NB4 (cell line): ENCODE data around the gene CFI.

Experiments
- MAX ChIP-seq: IDR thresholded peaks from 2 replicates; pipeline ENCODE4 v1.6.1; 2011; ENCODE audit warnings: low read depth, low read length
- POLR2A ChIP-seq: IDR thresholded peaks from 2 replicates; pipeline ENCODE4 v1.6.1; 2011; ENCODE audit warnings: mild to moderate bottlenecking; ENCODE audit not compliant: insufficient read length; ENCODE audit errors: extremely low read depth

- TF ChIP-seq POLR2A (no peak), MAX (no peak)
These were observed 9.9 kb upstream of the CFI start for GRCh38 chr4:109811707-109812106.
